ENCODE data around the gene SCD5.

SCD5 gene

GRCh38 chr4:82624819-82625218 lies 173.8 kb downstream of the SCD5 start:
- no peak for DNase-seq

- no peak for DNase-seq
These were observed 175.4 kb downstream of the SCD5 start for GRCh38 chr4:82623121-82623683.

- DNase-seq, result no peak
These were observed 177.3 kb downstream of the SCD5 start for GRCh38 chr4:82621251-82621650.

- no peak for DNase-seq
These were observed 178.4 kb downstream of the SCD5 start for GRCh38 chr4:82620126-82620735.

- DNase-seq, result no peak
These were observed 180.4 kb downstream of the SCD5 start for GRCh38 chr4:82618103-82618720.

GRCh38 chr4:82614838-82615449 lies 183.7 kb downstream of the SCD5 start:
- DNase-seq, result no peak

- DNase-seq, result no peak
These were observed 185.5 kb downstream of the SCD5 start for GRCh38 chr4:82613121-82613520.

GRCh38 chr4:82611982-82612381 lies 186.6 kb downstream of the SCD5 start:
- DNase-seq, result no peak

GRCh38 chr4:82611527-82611926 lies 187.1 kb downstream of the SCD5 start:
- no peak for DNase-seq

- DNase-seq, result no peak
These were observed 188.6 kb downstream of the SCD5 start for GRCh38 chr4:82610041-82610440.

- DNase-seq, result no peak
These were observed 192.0 kb downstream of the SCD5 start for GRCh38 chr4:82606622-82607021.

GRCh38 chr4:82604522-82604921 lies 194.1 kb downstream of the SCD5 start:
- DNase-seq, result no peak

- no peak for DNase-seq
These were observed 197.2 kb downstream of the SCD5 start for GRCh38 chr4:82601242-82602015.

- DNase-seq, result no peak
These were observed 199.3 kb downstream of the SCD5 start for GRCh38 chr4:82599336-82599735.

- no peak for DNase-seq
These were observed 204.1 kb downstream of the SCD5 start for GRCh38 chr4:82594456-82594855.

- DNase-seq, result no peak
These were observed 205.2 kb downstream of the SCD5 start for GRCh38 chr4:82593411-82593810.

- DNase-seq, result no peak
These were observed 206.0 kb downstream of the SCD5 start for GRCh38 chr4:82592639-82593038.

GRCh38 chr4:82591592-82591991 lies 207.0 kb downstream of the SCD5 start:
- DNase-seq, result no peak

GRCh38 chr4:82589756-82590155 lies 208.8 kb downstream of the SCD5 start:
- DNase-seq, result no peak

- DNase-seq, result no peak
These were observed 209.8 kb downstream of the SCD5 start for GRCh38 chr4:82588771-82589270.

- no peak for DNase-seq
These were observed 210.6 kb downstream of the SCD5 start for GRCh38 chr4:82587826-82588540.

- no peak for DNase-seq
These were observed 212.7 kb downstream of the SCD5 start for GRCh38 chr4:82585690-82586435.

Measured in NK-92 treated with Interleukin-12 subunit alpha and Interleukin-12 subunit beta, amount 100 ng/mL, for 24 hours (cell line).